NCI-H2107 (cell line): ENCODE results near the gene ARHGDIB.

Experiments
- DNase-seq: peaks from one replicate; lab custom pipeline; 2025; lab: John Stamatoyannopoulos, UW

The ARHGDIB gene

DNA sequence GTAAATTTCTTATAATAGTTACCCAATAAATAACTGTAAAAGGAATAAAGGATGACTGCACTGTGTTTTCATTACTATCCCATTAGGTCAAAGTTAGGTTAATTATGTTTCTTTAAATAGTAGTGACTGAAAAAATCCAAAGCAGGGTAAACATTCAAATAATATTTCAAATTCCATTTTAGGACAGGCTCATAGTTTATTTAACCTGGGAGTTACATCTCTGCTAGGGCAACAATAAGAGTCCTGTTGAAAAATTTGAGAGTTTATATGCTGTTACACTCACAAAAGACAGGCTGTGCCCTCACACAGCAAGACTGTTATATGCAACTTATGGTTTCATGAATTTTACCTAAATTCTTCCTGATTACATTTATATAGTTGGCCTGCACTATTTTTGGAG, 31.1 kb downstream of the ARHGDIB start:
- DNase-seq: no peak

DNA sequence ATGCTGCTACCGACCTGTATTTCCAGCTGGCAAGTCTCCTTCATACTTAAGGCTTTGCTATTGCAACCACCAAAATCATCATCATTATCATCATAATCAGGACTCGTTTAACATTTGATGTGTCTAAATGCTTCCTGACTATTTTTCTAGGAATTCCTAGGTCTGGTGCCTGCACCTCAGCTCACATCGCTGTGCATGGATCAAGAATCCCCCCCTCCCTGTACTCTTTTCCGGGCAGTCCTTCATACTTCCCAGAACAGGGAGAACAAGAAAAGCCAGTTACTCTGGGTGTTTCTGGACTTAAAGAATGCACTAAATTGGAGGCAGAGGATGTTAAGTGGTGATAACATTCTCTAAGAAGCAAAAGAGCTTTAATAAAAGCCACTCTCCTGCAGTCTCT, 32.5 kb downstream of the ARHGDIB start:
- no peak for DNase-seq

DNA sequence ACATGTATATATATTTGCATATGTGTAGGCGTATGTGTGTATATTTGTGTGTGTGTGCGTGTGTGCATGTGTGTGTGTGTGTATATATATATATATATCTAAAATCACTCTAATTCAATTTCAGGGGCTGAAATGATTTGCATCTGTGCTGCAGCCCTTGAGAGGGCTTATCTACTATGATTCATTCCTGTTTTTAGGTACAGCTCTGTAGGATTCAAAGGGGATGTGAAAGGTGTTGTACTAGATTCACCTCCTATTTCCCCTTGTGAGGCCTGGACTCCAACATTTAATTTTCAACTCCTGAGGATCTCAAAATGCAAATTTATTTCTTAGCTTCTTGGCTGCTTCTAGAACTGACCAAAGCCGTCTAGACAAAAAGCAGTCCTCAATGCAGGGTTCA, 34.1 kb downstream of the ARHGDIB start:
- no peak for DNase-seq

DNA sequence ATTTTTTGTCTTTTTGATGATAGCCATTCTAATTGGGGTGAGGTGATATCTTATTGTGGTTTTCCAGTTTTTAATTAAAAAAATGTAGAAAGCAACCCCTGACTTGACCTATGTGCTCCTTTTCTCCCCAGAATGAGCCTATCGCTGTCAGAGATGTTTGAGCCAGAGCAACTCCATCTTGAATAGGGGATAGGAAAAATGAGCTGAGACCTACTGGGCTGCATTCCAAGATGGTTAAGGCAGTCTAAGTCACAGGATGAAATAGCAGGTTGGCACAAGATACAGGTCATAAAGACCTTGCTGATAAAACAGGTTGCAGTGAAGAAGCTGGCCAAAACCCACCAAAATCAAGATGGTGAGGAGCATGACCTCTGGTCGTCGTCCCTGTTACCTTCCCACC, 36.9 kb downstream of the ARHGDIB start:
- no peak for DNase-seq

DNA sequence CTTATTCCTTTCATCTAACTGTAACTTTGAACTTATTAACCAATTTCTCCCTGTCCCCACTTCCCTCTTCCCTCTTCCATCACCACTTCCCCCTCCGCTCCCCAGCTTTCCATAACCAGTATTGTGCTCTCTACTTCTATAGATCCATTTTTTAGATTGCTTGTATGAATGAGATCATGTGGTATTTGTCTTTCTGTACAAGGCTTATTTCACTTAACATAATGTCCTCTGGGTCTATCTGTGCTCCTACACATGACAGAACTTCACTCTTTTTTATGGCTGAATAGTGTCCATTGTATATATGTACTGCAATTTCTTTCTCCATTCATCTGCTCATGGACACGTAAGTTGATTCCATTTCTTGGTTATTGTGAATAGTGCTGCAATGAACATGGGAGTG, 37.5 kb downstream of the ARHGDIB start:
- no peak for DNase-seq

DNA sequence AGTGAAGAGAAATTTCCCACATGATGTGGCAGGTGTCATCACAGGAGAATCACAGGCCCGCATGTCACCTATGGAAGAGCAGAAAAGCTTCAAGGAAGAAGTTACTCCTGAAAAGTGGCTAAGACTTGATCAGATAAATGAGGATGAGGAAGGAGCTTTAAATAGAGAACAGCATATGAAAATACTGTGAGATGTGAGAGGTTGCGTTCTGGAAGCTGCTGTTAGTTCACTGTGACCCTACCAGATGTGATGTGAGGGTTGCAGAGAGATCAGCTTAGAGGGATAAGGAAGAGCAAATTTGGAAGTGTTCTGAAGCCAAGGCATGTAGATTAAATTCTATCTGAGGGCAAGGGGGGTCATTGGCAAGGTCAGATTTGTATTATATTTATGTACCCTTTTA, 40.2 kb downstream of the ARHGDIB start:
- no peak for DNase-seq

DNA sequence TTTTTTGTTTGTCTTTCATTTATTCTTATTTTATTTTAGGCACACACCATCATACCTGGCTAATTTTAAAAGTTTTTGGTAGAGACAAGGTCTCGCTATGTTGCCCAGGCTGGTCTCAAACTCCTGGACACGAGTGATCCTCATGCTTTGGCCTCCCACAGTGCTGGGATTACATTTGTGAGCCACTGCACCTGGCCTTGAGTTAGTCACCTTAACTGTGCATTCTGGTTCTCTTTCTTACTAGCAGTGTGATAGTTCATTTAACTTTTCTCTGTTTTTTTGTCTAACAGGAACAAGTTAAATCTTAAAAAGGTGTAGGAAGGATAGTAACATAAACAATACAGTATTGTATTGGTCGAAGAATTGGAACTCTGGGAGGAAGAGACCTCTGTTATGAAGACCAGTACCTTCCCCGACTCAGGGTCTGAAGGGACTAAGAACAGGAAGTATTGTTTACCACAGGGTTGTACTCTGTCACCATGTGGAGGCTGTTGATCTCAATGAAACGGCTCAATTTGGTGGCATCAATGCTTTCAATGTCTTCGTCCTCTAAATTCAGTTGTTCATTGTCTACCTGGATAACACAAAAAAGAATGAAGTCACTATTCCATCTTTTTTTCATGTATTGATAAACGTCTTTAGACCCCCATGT, 40.8 kb downstream of the ARHGDIB start:
- DNase-seq: no peak

DNA sequence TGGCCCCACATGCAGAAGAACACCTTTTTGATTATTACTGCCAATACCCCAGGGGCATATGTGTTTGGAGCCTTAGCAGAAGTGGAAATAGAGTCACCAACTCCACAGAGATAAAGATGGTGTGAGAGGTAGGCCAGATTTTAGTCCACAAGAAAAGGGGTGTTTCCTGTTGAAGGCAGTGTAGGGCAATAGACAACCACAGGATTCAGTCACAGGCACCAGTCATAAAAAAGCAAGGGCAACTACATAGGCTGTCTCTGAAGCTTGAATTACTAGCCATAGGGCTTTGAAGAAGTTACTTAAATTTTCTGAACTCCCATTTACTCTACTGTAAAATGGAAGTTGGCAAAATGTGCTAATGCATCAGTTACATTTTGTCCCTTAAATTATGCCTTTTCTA, 41.9 kb downstream of the ARHGDIB start:
- DNase-seq: no peak

DNA sequence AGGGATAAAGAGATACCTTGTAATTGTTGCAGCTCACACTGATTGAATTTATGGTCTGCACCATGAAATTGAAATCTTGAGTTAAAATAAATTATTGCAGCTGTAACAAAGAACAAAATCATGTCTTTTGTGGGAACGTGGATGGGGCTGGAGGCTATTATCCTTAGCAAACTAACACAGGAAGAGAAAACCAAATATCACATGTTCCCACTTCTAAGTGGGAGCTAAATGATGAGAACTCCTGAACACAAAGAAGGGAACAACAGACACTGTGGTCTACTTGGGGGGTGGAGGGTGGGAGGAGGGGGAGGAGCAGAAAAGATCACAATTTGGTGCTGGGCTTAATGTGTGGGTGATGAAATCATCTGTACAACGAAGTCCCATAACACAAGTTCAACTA, 45.7 kb downstream of the ARHGDIB start:
- DNase-seq: no peak

DNA sequence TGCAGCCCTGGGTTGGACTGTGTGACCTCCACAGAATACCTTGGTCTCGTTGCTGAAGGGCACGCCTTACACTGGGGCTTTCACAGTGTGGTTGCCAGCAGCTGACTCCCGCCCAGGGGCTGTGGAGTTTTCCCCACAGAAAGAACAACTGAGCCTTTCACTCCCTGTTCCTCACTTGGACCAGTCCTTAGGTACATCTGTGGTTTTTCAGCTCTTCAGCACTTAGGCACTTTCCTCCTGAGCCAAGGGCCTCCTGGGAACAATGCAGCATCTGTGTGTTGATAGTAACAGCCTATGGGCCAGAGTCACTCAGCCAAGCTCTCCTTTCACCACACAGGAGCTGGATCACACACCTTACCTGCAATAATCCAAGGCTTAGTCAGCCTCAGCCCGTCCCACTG, 48.0 kb downstream of the ARHGDIB start:
- peak; percentile 75 for DNase-seq

DNA sequence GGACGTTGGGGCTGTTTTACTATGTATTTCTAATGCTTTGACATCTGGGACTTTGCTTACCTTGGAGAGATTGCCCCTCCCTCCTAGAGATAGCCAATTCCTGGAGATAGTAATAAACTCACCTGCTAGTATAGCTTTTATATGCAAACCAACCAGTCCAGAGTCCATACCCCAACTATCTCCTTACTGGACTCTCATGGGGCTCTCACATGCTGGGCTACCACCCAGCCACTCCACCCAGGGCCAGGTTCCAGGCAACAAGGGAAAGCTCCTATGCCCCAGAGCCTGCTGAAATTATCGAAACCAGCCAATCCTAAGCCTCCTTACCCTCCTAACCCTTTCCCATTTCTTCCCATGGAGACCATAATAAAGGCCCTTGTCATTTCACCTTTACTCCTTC, 50.3 kb downstream of the ARHGDIB start:
- no peak for DNase-seq

DNA sequence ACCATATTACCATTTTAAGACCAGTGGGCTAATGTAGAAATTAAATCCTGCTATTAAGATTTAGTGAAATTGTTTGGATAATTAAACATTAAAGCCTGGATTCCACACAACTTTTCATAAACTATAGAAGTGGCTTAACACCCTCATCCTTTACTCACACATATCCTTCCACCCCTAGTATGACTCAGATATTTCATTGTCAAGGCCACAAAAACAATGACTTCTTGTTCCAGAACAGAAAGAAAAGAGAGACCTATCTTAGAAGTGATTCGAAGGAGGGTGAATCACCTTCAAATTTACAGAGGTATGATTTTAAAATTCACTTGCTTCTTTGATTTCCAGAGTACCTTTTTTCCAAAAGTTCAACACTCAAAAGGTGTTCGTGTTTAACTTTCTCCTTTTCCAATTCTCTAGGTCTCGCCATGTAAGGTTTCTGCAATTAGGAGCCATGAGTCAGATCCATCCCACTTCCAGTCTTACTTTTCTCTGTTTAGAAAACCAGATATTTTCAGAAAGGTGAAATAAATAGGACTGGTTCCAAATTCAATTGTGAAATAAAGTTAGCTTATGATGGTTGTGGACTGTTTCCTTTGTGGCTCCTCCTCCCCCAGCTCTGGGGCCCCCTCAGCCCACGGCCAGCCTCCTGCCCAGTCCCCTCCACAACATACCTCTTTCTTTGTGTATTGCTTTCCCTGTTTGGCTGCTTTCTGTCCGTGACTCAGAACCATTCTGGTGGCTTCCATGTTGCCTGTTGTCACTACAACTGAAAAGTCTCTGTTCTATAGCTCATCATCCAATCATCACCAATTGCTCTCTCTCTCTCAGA, 51.1 kb downstream of the ARHGDIB start:
- no peak for DNase-seq

DNA sequence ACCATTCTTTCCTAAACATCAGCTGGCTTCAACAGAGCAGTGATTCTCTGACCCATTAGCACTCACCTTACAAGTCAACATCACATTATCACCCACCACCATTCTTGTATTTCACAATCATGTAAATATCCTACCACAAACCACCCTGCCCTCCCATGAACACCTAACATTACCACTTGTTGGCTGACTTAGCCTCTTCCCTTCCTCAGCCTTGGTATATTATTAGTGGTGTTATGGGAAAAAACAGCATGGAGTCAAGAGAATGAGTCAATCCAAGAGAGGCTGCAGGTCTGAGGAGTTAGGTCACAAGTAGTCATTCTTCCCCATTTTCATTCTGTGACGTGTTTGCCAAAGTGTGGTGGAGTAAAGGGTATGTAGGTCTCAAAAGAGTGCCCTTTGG, 53.4 kb downstream of the ARHGDIB start:
- no peak for DNase-seq

DNA sequence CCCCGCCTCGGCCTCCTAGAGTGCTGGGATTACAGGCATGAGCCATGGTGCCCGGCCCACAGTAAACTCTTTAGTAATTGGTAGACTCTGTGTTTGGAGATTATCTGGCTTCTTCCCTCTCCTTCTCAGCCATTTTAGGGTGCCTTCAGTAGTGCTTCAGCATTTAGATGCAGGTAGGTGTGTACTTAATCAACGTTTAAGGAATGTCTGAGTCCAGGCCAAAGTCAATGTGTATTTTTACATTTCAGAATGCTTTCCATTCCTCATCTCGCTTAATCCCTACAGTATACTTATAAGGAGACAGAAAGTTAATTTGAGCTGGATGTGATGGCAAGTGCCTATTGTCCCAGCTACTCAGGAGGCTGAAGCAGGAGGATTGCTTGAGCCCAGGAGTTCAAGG, 55.3 kb downstream of the ARHGDIB start:
- no peak for DNase-seq

DNA sequence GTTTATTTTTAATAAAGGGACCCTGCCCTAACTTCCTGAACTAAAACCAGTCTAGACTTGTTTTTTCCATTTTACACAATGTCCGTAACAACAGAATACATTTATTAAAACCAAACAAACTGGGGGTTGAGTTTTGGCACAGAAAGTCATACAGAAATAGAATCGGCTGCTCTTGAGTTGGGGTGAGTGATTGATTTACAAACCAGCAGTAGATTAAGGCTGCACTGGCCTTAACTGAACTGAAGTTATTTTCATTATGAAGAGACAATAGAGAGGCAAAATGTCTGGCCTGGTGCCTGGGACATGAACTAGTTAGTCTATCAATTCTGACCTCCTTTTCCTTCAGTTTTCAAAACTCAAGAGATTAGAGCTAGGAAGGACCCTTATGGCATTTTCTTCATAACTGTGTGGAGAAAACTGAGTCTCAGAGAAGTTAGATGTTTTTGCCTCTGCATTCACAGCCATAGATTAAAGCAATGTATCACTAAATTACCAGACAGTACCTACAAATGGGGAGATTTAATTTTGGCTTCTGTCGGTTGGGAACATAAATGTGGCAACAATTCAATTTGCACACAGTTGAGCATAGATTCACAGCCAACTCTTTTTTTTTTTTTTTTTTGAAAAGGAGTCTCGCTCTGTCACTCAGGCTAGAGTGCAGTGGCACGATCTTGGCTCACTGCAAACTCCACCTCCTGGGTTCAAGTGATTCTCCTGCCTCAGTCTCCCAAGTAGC, 56.0 kb downstream of the ARHGDIB start:
- DNase-seq: no peak

DNA sequence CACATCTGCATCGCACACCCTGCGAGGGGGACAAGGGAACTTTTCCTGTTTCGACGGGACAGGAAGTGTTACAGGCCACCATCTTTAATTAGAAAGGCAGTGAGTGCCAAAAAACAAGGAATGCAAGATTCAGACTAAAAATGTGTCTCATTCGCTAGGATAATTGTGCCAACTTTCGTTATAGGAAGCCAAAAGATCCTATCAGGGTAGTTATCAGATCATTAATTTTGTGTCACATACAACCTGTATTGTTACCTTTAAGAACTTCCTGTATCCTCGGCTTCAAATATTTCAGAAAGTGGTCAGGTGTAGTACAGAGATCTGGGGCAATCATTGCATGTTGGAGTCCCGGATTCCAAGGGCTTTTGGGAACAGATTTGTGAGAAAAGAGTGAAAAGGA, 56.5 kb downstream of the ARHGDIB start:
- no peak for DNase-seq

DNA sequence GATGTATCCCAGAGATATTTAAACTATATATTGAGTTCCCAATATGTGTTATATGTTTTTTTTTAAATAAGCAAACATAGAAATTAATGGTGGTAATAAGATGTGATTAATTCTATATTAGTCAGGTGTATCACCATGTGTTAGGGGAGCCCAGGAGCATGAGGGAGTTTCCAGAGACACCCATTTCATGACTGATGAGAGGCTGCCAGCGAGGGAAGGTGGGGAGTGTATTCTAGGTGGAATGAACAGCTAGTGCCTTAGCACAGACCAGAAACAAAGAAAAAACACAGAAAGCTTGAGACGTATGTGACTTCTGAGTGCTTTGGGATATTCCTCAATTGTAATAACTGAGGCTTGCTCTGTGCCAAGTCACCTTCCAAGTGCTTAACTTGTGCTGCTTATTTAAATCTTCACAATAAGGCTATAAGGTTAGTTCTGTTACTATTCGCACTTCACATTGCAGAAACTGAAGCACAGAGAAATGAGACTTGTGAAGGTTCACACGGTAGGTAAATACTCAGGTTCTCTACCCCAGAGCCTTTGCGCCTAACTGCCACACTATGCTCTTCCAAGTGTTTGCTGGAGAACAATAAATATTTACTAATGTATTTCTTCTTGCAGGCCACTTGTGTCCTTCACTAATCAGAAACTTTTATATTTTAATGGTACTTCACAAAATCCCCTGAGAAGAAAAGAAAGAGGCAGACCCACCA, 57.9 kb downstream of the ARHGDIB start:
- no peak for DNase-seq

DNA sequence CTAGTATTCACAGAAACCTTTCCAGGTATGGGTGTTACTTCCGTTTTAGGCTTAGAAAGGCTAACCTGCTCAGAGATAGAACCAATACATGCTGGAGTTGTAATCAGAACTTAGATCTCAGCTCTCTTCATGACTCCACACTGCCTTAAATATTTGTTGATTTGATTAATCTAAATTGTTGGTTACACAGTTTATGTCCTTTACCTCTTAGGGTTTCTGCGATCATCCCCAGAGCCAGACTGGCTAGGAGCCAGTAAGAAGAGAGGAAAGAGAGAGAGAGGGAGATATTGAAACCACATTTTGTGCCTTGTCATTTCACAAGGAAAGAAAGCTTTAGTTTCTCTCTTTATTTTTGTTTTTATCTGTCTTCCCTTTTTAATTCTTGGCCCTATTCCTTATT, 58.9 kb downstream of the ARHGDIB start:
- no peak for DNase-seq

DNA sequence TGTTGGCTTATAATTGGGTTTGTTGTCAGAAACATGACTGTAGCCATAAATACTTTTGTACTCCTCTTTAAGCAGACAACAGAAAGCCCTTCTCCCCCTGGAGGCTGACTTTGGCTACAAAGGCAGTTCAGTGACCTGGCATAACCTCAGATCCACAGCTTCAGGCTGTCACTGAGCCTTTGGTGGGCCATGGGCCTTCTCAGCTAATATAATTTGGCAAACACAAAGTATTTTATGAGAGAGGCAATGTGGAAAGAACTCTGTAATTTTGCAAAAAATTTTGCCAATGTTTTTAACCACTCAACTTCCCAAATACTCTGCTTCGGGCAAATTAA, 60.2 kb downstream of the ARHGDIB start:
- DNase-seq: no peak

DNA sequence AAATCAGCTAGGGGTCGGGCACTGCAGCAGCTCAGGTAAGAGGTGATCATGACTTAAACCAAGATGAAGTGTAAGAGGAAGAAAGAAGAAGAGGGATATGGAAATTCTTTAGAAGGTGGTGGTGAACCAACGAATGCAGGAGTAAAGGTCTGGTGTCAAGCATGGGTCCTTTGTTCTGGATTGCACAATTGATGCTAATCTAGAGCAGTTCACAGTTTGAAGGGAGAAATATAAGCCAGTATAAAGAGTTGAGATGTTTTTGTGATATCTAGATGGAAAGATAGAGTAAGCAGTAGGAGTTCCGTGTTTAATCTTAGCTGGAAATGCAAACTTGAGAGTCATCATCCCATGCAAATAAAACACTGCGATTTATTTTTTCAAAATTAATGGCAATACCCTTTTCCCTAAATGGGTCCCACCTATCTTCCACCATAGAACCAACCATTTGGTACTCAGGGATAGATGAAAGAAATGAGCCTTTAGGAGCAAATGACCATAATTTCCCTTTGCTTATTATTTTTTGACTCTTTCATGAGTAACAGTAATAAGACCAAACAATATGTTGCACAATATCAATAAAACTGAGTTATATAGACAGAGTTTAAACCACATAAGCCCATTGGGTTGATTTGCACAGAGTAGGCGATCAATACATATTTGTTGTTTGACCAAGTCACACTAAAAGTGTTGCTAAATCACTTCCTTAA, 60.7 kb downstream of the ARHGDIB start:
- DNase-seq: no peak

DNA sequence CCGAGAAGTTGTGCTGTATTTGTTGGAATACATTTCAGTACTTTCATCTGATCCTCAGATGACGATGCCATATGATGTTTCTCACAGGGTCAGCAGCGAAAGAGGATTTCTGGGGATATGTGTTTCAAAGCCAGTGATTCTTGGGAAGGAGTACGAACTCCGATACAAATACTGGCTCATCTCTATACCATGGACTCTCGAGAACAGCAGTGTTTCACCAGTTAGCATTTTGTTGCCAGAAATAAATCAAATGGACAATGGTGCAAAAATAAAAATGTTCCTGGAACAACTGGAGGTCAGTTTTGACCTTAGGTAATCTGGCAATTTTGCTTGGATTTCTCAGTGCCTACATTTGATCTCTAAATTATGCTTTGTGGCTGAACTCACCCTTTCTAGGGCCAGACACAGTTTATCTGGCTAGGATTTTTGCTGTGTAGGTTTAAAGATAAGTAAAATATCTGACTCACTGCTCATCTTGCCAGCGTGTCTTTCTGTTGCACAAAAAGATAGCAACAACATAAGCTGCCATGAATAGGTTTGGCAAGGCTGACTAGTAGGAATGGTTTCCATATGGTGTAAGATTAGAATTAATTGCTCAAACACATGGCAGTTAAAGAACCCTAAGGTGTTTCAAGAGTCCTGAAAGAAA, 64.8 kb downstream of the ARHGDIB start:
- no peak for DNase-seq
